ENCODE measurements around the gene TRNP1.
A peak's percentile ranks its signal among the peaks of the same experiment; 100 is the strongest.

TRNP1 gene

GRCh38 chr1:27031235-27032118, 38.0 kb downstream of the TRNP1 start:
- DNase-seq = no peak

- DNase-seq = no peak
Observed at GRCh38 chr1:27032119-27032461, 38.6 kb downstream of the TRNP1 start.

GRCh38 chr1:27033043-27033746, 39.7 kb downstream of the TRNP1 start:
- DNase-seq = no peak

GRCh38 chr1:27035344-27035743, 41.9 kb downstream of the TRNP1 start:
- no peak for DNase-seq

- DNase-seq = no peak
Observed at GRCh38 chr1:27036718-27037117, 43.2 kb downstream of the TRNP1 start.

GRCh38 chr1:27037518-27037917, 44.0 kb downstream of the TRNP1 start:
- DNase-seq = no peak

GRCh38 chr1:27038020-27038419, 44.5 kb downstream of the TRNP1 start:
- no peak for DNase-seq

- no peak for DNase-seq
Observed at GRCh38 chr1:27042670-27043069, 49.2 kb downstream of the TRNP1 start.

GRCh38 chr1:27044613-27045151, 51.2 kb downstream of the TRNP1 start:
- DNase-seq = peak; percentile 74 to 91

- DNase-seq = peak; percentile 64 to 84
Observed at GRCh38 chr1:27045973-27046558, 52.6 kb downstream of the TRNP1 start.

GRCh38 chr1:27047914-27048313, 54.4 kb downstream of the TRNP1 start:
- DNase-seq = peak in 1 of 2 experiments; percentile 18

- DNase-seq = no peak
Observed at GRCh38 chr1:27049100-27049499, 55.6 kb downstream of the TRNP1 start.

- no peak for DNase-seq
Observed at GRCh38 chr1:27049607-27050006, 56.1 kb downstream of the TRNP1 start.
